Gastroesophageal sphincter (tissue), 2 donors: ENCODE data around the gene CFAP61.

Source experiments
- EP300 ChIP-seq: sonication (generic); formaldehyde crosslinking; IDR thresholded peaks from one replicate; pipeline ENCODE4 v1.6.1; 2017; ENCODE audit warnings: antibody characterized with exemption, mild to moderate bottlenecking
- POLR2A ChIP-seq, 2 donors: fragments of 450-650 bp; IDR thresholded peaks; one replicate each; pipeline ENCODE4 v1.6.1; 2017; ENCODE audit warnings: antibody characterized with exemption in 2 of 2, mild to moderate bottlenecking in 2 of 2, moderate library complexity in 1 of 2

GRCh38 chr20:20094410-20094809 is 42.1 kb downstream of the CFAP61 start:
- TF ChIP-seq POLR2A (IDR thresholded peaks at IDR 0.05) (no peak), EP300 (no peak)
